Activated T-helper 1 cell treated with anti-CD3 and anti-CD28 coated beads, Interleukin-12 subunit alpha, Interleukin-12 subunit beta, Interleukin-2, Interleukin-4 antibody, amounts not matched to agents 30 ng/mL and 10 ng/mL and 1 ng/mL, durations not matched to agents 14 hours and 24 hours and 36 hours (primary cell): Measurements from ENCODE around the gene FMC1. TPM values are rescaled to one million over a fixed set of nuclear protein-coding genes. Genes with fewer than 3 reads are reported as not detected.

ENCODE experiments used
- total RNA-seq: library from RNA; stranded (reverse); gene quantifications from 2 replicates; pipeline ENCODE4 v1.2.3, GENCODE V29; 2022

Gene FMC1
- total RNA-seq, 1 donor from 2014 or later = 3.7 TPM

Other genes with a start within 250 kb of the FMC1 start
- gene ZC3HAV1, start 231.6 kb upstream of the FMC1 start, total RNA-seq = 89.7 and 90.0 TPM in 2 replicates
- 14.7 and 15.6 TPM in 2 replicates for gene UBN2, start 110.1 kb upstream of the FMC1 start, total RNA-seq
- 179 and 194 TPM in 2 replicates for gene LUC7L2, start 18.6 kb downstream of the FMC1 start, total RNA-seq
- gene KLRG2, start 142.3 kb downstream of the FMC1 start, total RNA-seq = 0.34 and 0.69 TPM in 2 replicates
- gene CLEC2L, start 182.3 kb downstream of the FMC1 start, total RNA-seq = not detected in 2 replicates